GM12878 (cell line): ENCODE data around the gene TMPRSS4.
"Not testable (repeated sequence)": the region's sequence is repeated elsewhere in the genome, so short reads cannot be mapped to it uniquely, and the experiment has no call there.

ENCODE experiments used
- NR2C2 ChIP-seq: IDR thresholded peaks from 2 replicates; pipeline ENCODE4 v1.6.1; 2011; ENCODE audit warnings: borderline replicate concordance, low read depth; ENCODE audit not compliant: control insufficient read depth, insufficient read length
- RBBP5 ChIP-seq: fragments of 200-600 bp; sonication (generic); conservative IDR thresholded peaks from 2 replicates; pipeline ENCODE4 v1.6.1; 2016
- REST ChIP-seq: IDR thresholded peaks from 2 replicates; pipeline ENCODE4 v1.6.1; 2012; ENCODE audit warnings: mild to moderate bottlenecking, low read depth, low read length

GRCh38 chr11:118062181-118062580 is 14.7 kb upstream of the TMPRSS4 start:
- not testable (repeated sequence) for TF ChIP-seq REST, RBBP5, NR2C2
